PFSK-1 (cell line): ENCODE data around the gene CREG1.

Experiments used
- FOXP2 ChIP-seq: optimal IDR thresholded peaks from 2 replicates; pipeline ENCODE3; 2011; ENCODE audit warnings: borderline replicate concordance, control low read depth, inconsistent platforms; ENCODE audit not compliant: insufficient read depth; ENCODE audit errors: extremely low read length, extremely low read depth
- POLR2AphosphoS5 ChIP-seq: IDR thresholded peaks from 2 replicates; pipeline ENCODE4 v1.6.1; 2012; ENCODE audit warnings: low read depth, mild to moderate bottlenecking, control low read depth, low read length, moderate library complexity
- SIN3A ChIP-seq: IDR thresholded peaks from 2 replicates; pipeline ENCODE4 v1.6.1; 2012; ENCODE audit warnings: mild to moderate bottlenecking, low read length, moderate library complexity, borderline replicate concordance; ENCODE audit not compliant: insufficient read depth
- TAF1 ChIP-seq: IDR thresholded peaks from 2 replicates; pipeline ENCODE4 v1.6.1; 2012; ENCODE audit warnings: low read length, control low read depth, borderline replicate concordance; ENCODE audit not compliant: insufficient read depth
- TF ChIP-seq, protein P1 (sequence below), 2 experiments: IDR thresholded peaks; 2 replicates each; pipeline versions ENCODE4 v1.6.1 to v1.8.0; 2011 to 2012; ENCODE audit warnings: low read depth in 2 of 2, low read length in 2 of 2, control low read depth in 1 of 2, inconsistent platforms in 1 of 2, mild to moderate bottlenecking in 1 of 2, moderate library complexity in 1 of 2; ENCODE audit not compliant: insufficient read depth in 1 of 2

Gene CREG1

DNA sequence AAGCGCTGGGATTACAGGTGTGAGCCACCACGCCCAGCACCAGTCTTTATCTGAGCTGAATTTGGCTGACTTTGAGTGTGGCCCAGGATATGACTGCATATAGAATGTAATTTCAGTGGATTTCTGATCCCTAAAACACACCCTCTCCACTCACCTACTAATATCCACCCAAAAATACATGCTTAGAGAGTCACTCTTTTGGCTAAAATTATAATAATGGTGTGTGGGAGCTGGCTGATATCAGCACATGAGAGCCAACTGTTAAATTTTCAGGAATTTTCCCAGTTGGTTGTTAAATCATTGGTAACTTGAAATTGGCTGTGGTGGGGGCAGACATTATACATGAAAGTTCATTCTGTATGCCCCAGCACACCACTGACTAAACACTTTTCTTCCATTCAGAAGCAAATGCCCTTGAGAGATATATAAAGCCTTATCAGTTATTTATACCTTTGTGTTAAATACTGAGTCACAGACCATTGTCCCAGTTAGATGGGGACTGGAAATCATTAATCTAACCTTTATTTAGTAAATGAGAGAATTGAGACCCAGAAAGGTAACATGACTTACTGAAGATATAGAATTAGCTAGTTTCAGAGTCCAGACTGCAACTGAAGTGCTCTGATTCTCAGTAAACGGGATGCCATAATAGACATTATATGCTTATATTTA lies 25.4 kb downstream of the CREG1 start:
- TF ChIP-seq TAF1: no peak
- no peak for TF ChIP-seq SIN3A
- TF ChIP-seq, protein P1, sequence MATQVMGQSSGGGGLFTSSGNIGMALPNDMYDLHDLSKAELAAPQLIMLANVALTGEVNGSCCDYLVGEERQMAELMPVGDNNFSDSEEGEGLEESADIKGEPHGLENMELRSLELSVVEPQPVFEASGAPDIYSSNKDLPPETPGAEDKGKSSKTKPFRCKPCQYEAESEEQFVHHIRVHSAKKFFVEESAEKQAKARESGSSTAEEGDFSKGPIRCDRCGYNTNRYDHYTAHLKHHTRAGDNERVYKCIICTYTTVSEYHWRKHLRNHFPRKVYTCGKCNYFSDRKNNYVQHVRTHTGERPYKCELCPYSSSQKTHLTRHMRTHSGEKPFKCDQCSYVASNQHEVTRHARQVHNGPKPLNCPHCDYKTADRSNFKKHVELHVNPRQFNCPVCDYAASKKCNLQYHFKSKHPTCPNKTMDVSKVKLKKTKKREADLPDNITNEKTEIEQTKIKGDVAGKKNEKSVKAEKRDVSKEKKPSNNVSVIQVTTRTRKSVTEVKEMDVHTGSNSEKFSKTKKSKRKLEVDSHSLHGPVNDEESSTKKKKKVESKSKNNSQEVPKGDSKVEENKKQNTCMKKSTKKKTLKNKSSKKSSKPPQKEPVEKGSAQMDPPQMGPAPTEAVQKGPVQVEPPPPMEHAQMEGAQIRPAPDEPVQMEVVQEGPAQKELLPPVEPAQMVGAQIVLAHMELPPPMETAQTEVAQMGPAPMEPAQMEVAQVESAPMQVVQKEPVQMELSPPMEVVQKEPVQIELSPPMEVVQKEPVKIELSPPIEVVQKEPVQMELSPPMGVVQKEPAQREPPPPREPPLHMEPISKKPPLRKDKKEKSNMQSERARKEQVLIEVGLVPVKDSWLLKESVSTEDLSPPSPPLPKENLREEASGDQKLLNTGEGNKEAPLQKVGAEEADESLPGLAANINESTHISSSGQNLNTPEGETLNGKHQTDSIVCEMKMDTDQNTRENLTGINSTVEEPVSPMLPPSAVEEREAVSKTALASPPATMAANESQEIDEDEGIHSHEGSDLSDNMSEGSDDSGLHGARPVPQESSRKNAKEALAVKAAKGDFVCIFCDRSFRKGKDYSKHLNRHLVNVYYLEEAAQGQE (IDR thresholded peaks at IDR 0.05; ENCODE audit: insufficient read depth in 1 of 2, low read depth in 2 of 2, low read length in 2 of 2): no peak
- no peak for TF ChIP-seq POLR2AphosphoS5
- TF ChIP-seq FOXP2: no peak

DNA sequence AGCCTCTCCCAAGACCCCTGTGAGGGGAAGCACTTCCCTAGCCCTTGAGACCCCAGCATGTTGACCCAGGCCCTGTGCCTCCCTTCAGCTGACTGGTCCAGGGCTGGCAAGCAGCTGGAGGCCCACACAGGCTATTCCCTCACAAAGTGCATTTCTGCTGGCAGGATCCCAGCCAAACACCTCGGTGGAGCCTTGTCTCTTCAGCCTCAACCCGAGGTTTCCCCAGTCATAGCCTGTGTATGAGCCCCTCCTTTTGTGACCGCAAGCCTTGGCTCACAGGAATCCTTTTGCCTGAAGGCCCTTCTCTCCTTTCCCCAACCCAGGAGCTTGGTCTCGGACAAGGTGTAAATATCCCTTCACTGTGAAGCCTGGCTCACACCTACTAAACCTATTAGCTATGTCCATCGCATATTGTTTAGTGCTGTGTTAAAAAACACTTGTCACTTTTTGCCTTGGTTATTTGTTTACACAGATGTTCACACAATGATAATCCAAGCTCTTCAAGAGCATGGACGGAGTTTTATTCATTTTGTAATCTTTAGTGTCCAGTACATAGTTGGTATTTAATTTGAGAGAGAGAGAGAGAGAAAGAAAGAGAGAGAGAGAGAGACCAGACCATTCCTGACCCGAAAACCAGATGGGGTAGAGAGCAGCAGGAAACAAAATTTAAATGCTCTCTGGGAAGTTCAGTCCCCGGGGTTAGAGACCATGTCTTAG lies 26.7 kb downstream of the CREG1 start:
- TF ChIP-seq, protein P1 (IDR thresholded peaks at IDR 0.05; ENCODE audit: insufficient read depth in 1 of 2, low read depth in 2 of 2, low read length in 2 of 2): no peak
- no peak for TF ChIP-seq TAF1
- no peak for TF ChIP-seq FOXP2
- TF ChIP-seq SIN3A: no peak
- no peak for TF ChIP-seq POLR2AphosphoS5

DNA sequence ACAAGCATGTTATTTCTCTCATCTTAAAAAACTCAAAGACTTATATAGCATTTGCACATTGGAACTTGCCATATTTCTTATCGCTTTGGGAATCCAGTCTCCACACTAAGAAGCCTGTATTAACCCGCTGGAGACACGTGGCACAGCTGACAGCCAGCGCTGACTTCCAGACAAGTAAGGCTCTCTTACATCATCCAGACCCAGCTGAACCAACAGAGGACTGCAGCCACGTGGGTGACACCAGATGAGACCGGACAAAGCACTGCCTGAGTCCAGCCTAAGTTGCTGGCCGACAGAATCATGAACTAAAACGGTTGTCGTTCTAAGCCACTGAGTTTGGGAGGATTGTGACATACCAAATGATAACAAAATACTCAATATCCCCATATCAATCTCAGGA lies 28.9 kb downstream of the CREG1 start:
- TF ChIP-seq POLR2AphosphoS5 (no peak), TAF1 (no peak), SIN3A (no peak), FOXP2 (no peak)
- TF ChIP-seq, protein P1 (IDR thresholded peaks at IDR 0.05; ENCODE audit: insufficient read depth in 1 of 2, low read depth in 2 of 2, low read length in 2 of 2): no peak

DNA sequence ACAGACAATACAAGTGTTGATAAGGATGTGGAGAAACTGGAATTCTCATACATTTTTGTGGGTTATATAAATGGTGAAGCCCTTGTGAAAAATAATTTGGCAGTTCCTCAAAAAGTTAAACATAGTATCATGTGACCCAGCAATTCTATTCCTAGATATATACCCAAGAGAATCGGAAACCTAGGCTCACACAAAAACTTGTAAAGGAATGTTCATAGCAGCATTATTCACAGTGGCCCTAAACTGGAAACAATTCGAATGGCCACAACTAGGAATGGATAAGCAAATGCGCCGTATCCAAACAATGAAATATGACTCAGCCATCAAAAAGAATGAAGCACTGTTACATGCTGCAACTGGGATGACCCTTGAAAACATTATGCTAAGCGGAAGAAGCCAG lies 31.3 kb downstream of the CREG1 start:
- TF ChIP-seq TAF1 (no peak), FOXP2 (no peak), POLR2AphosphoS5 (no peak), SIN3A (no peak)
- TF ChIP-seq, protein P1 (IDR thresholded peaks at IDR 0.05; ENCODE audit: insufficient read depth in 1 of 2, low read depth in 2 of 2, low read length in 2 of 2): no peak
